ENCODE data around the gene SHB.
A peak's percentile ranks its signal among the peaks of the same experiment; 100 is the strongest.

Gene SHB

DNA sequence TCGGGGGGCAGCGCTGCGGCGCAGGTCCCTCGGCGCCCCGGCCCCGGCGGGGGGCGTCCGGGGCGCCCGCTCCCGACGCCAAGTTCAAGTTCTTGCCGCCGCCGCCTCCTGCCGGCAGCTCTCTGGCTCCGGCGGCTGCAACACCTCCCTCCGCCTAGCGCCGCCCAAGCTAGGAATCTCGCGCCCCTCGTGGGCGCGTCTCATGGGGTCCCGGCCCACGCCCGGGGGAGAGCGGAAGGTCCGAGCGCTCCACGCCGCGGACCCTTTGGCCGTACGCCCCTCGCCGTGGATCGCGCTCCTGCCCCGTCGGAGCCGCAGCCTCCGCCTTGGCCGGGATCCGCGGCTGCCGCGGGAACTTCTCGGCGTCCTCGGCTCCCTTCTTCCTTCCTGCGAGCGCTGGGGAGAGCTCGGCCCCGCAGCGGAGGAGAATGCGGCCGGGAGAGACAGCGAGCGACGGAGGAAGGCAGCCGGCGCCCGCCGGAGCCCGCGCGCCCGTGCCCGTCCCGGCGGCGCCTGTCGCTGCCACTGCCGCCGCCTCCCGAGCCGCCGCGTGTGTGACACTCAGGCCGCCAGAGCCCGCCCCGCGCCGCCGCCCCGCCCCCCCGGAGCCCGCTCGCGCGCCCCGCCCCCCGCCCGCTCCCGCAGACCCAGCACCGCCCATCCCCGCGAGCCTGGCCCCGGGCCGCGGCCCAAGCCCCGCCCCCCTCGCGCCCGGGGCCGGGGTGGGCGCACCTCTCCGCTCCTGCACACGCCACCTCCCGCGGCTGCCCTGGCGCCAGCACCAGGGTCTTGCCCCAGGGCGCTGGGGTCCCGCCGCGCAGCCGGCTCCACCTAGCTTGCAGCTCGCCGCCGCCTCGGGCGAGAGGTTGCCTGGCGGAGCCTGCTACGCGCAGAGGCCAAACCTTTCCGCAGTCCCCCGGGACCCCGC lies at the start of gene SHB:
TSS of gene SHB (minus strand) at position 527 of the 928 bp plus-strand sequence. CDS start 582 bp downstream, outside the sequence.
- peak; percentile 71 for DNase-seq (ENCODE audit: low spot score)

- no peak for DNase-seq (ENCODE audit: low spot score)
Observed at GRCh38 chr9:38117651-38118050, 48.6 kb upstream of the SHB start.

GRCh38 chr9:38114905-38115304 lies 45.9 kb upstream of the SHB start:
- no peak for DNase-seq (ENCODE audit: low spot score)

- no peak for DNase-seq (ENCODE audit: low spot score)
Observed at GRCh38 chr9:38112456-38112855, 43.4 kb upstream of the SHB start.

- DNase-seq (ENCODE audit: low spot score): no peak
Observed at GRCh38 chr9:38112049-38112448, 43.0 kb upstream of the SHB start.

- DNase-seq (ENCODE audit: low spot score): no peak
Observed at GRCh38 chr9:38110476-38110875, 41.4 kb upstream of the SHB start.

DNA sequence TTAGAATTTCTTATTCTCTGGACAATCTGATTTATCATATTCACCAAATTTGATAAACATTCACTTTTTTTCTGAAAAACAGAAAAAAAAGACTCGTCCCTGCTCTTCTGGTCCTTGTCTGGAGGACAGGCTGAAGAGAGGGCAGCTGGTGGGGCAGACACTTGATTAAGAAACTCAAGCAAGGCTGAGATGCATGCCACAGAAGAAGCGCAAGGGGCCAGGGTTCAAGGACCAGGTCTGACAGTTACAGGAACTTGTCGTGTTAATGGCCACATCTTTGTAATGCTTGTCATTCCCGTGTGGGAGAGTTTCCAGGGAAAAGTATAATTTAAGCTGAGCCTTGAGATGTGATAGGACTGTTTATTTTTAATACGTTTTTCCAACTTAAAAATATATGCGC lies 40.6 kb upstream of the SHB start:
- DNase-seq (ENCODE audit: low spot score): no peak

DNA sequence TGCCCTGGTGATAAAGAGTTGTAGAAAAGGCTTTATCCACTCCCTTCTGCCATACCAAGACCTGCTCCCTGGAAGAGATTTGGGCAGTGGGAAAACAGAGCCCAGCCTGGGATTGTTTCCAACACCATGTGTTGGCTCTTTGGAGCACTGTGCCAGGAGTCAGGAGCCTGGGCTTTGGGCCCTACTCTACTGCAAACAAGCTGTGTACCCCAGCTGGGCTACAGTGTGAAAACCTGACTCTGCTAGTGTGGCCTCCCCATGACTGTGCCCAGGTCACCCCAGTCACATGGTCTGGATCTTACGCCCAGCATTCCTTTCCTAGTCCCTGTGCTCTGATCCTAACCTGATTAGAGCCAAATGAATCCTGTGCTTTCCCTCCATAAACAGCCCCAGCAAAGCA lies 39.3 kb upstream of the SHB start:
- no peak for DNase-seq (ENCODE audit: low spot score)

DNA sequence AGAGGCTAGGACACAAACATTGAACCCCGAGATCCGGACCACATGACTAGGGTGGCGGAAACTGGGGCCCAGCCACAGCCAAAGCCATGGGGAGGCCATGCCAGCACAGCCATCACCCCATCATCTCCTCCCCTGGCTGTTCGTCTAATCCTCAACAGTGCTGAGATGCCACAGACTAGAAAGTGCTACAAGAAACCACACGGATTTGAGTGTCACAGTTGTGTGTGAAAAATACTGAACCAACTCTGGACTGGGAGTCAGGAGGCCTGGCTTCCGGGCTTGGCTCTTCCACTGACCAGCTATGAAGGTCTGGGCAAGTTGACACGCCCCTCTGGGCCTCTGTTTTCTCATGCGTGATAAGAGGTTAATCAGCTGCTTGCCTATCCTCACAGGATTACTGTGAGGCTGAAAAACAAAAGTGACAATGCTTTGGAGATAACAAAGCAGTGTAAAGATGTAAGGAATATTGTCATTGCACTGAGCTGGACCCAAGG lies 38.8 kb upstream of the SHB start:
- DNase-seq (ENCODE audit: low spot score): no peak

DNA sequence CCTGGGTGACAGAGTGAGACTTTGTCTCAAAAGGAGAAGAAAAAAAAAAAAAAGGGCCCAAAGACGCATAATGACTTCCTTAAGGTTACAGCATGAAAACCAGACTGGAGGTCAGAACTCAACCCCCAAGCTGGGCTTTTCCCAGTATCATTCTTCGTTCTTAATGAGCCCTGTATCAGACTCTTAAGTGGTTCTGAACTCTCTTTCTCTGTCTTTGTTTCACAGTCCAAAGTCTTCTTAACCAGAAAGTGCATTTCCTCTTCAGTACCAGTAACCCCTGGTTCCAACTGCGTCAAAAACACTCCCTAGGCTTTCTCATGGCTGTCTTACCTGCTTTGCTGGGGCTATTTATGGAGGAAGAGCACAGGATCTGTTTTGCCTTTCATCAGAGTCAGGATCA lies 38.4 kb upstream of the SHB start:
- no peak for DNase-seq (ENCODE audit: low spot score)

DNA sequence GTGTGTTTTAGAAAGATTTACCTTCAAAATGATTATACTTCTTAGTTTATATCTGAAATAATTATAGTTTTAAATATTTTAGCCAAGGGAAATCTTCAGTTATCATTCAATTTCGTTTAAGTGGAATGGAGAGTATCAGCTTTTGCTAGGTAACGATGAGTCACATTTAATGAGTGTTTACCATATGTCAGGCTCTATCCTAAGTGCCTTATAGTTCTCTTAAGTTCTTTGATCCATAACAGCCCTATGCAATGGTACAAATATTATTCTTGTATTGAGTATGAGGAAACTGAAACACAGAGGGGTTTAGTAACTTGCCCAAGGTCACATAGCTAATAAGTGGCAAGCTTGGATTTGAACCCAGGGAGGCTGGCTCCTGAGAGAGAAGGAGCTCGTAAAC lies 37.5 kb upstream of the SHB start:
- DNase-seq (ENCODE audit: low spot score): no peak

- DNase-seq (ENCODE audit: low spot score): no peak
Observed at GRCh38 chr9:38103340-38103739, 34.3 kb upstream of the SHB start.

DNA sequence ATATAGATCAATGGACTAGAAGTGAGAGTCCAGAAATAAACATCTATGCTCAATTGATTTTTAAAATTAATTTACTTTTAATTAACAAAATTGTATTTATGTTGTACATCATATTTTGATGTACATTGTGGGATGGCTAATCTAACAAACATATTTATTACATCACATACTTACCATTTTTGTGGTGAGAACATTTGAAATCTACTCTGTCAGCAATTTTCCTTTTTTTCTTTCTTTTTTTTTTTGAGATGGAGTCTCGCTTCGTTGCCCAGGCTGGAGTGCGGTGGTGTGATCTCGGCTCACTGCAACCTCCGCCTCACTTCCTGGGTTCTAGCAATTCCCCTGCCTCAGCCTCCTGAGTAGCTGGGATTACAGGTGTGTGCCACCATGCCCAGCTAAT lies 32.4 kb upstream of the SHB start:
- DNase-seq (ENCODE audit: low spot score): no peak

DNA sequence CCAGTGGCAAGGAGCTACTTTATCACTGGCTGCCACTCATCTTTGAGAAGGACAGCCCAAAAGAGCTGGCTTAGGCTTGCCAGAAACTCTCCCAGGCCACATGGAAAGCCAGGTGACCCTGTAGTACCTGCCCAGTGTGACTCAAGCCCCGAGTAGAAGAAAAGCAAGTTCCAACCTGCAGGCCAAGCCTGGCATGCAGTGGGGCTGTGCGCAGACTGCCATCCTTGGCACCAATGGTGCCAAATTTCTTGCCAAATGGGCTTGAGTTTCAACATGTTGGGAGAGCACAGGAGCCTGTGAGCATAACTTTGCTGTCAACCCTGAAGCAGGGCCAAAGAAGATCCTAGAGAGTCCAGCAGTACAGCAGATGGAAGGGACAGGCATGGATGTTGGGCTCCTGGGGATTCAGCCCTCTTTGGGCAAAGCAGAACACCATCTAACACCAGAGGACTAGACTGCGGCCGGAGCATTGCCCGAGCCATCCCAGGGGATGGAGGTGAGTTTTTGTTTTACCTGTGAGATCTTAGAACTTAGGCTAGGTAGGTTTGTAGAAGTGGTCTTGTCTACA lies 27.3 kb upstream of the SHB start:
- no peak for DNase-seq (ENCODE audit: low spot score)

DNA sequence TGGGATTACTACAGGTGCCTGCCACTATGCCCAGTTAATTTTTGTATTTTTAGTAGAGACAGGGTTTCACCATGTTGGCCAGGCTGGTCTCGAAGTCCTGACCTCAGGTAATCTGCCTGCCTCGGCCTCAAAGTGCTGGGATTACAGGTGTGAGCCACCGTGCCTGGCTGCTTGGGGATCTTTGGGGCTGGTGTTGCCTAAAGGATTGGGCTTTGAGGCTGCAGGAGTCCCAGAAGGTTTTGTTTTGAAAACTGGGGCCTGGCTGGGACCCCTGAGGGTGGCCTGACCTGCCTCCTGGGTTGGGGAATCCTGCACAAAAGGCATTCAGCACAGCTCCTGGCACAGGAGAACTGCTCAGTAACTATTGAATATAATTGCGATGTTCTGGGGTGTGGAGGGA lies 25.1 kb upstream of the SHB start:
- no peak for DNase-seq (ENCODE audit: low spot score)

GRCh38 chr9:38092656-38093055 lies 23.6 kb upstream of the SHB start:
- DNase-seq (ENCODE audit: low spot score): no peak

DNA sequence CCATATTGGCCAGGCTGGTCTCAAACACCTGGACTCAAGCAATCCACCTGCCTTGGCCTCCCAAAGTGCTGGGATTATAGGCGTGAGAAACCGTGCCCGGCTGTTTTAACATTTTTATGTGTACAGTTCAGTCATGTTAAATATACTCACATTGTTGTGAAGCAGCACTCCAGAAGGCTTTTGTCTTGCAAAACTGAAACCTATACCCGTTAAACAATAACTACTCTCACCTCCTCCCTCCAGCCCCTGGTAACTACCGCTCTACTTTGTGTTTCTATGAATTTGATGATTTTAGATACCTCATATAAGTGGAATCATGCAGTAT lies 23.1 kb upstream of the SHB start:
- DNase-seq (ENCODE audit: low spot score): no peak

GRCh38 chr9:38091310-38092199 lies 22.5 kb upstream of the SHB start:
- no peak for DNase-seq (ENCODE audit: low spot score)

GRCh38 chr9:38090170-38090569 lies 21.1 kb upstream of the SHB start:
- DNase-seq (ENCODE audit: low spot score): no peak

GRCh38 chr9:38089387-38090165 lies 20.5 kb upstream of the SHB start:
- peak; percentile 50 for DNase-seq (ENCODE audit: low spot score)

DNA sequence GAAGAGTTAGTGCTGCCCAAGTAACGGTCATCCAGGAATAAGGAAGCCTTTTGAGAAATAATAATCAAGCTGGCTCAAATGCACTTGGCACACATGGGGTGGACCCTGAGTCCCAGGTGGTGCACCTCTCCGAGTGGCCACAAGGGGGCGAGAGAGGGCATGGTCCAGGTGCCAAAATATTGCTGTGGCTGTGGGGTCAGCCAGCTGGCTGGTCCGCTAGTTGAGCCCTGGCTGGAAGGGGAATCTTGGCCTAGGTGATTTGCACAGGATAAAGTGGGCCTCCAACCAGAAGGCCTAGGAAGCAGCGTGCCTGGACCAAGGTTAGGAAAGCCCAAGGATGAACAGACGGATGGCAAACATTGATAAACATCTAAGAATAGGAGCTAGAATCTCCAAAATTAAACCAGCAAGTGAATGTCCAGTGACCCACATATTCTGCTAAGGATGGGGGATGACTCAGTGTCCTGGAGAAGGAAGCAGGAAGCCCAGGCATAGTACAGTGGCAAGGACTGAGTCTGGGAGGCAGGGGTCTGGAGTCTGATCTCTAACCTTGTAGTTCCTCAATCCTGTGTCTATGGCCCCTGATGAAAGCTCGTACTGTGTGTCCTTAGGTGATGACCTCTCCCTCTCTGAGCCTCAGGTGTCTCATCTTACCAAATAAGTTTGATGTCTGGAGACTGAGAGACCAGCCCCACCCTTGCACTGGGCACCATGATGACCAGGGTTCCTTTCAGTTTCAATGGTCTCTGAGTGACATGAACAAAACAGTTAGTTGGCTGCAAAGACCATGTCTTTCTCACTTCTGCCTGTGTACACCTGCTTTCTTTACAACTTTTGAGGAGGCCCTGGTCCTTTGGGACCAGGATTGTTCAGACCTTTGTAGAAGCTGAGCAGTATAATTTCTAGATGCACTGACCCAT lies 19.2 kb upstream of the SHB start:
- peak; percentile 77 for DNase-seq (ENCODE audit: low spot score)
